Umbilical cord (tissue), 2 donors: ENCODE data around the gene MYL1. TPM values are rescaled to one million over a fixed set of nuclear protein-coding genes. Genes with fewer than 3 reads are reported as not detected.

Experiments
- DNase-seq: peaks from one replicate; pipeline ENCODE4 v3.0.0-alpha.2; 2015; ENCODE audit warnings: low spot score
- total RNA-seq: library from RNA; depleted of rRNA; stranded (reverse); fragments of >200 nt; gene quantifications from one replicate; pipeline ENCODE4 v1.2.3, GENCODE V29; 2014; ENCODE audit warnings: low replicate concordance; ENCODE audit not compliant: insufficient read depth

MYL1 gene
- total RNA-seq, 1 donor from 2014 or later, result not detected

GRCh38 chr2:210267698-210268097, 47.3 kb downstream of the MYL1 start:
- no peak for DNase-seq

- no peak for DNase-seq
These were observed 50.7 kb downstream of the MYL1 start for GRCh38 chr2:210264282-210264681.

- DNase-seq, result no peak
These were observed 51.1 kb downstream of the MYL1 start for GRCh38 chr2:210263841-210264240.

GRCh38 chr2:210262036-210262435, 52.9 kb downstream of the MYL1 start:
- no peak for DNase-seq

GRCh38 chr2:210259687-210260086, 55.3 kb downstream of the MYL1 start:
- no peak for DNase-seq

GRCh38 chr2:210252699-210253606, 62.0 kb downstream of the MYL1 start:
- no peak for DNase-seq

GRCh38 chr2:210250622-210251021, 64.4 kb downstream of the MYL1 start:
- DNase-seq, result no peak

Other genes starting within 250 kb of the MYL1 start
- gene KANSL1L, start 143.8 kb downstream of the MYL1 start, total RNA-seq, result 53.0 TPM
- gene ACADL, start 89.7 kb downstream of the MYL1 start, total RNA-seq, result 6.0 TPM
- 30.8 TPM for gene LANCL1, start 161.6 kb upstream of the MYL1 start, total RNA-seq
- 27.4 TPM for gene CPS1, start 241.4 kb upstream of the MYL1 start, total RNA-seq